ENCODE results near the gene COX17. TPM values are rescaled to one million over a fixed set of nuclear protein-coding genes. Genes with fewer than 3 reads are reported as not detected.

The COX17 gene
- total and polyA plus RNA-seq, 11 donors: 73.8 to 728 (median 113) TPM

GRCh38 chr3:119663885-119664284 lies 13.3 kb downstream of the COX17 start:
- peak overlapping the region; percentile 87 to 99 (median 96) for H3K27ac ChIP-seq
- WGBS, 4 donors: 83 to 89% (median 86%) methylated on average over 2 of the region's 2 CpGs
- DNase-seq: no peak
- peaks cover 0 to 16% (median 7%) of the 10 kb centered on the region in 9 donors for H3K36me3 ChIP-seq
- no peak for ATAC-seq
- H3K4me3 ChIP-seq: no peak overlapping the region
- TF ChIP-seq CTCF (IDR thresholded peaks at IDR 0.05): no peak
- peaks cover 0 to 65% (median 29%) of the 10 kb centered on the region in 12 donors for H3K4me1 ChIP-seq
- intact Hi-C loops (cut with DNase I): loop anchor here in 1 of 10 donors (5.0 kb wide), 1 partner anchor 82 kb away; no protein-coding TSS in a partner anchor
- no peaks in the 10 kb centered on the region for H3K9me3 ChIP-seq
- no peaks in the 10 kb centered on the region for H3K27me3 ChIP-seq

GRCh38 chr3:119662604-119663373 lies 14.4 kb downstream of the COX17 start:
- 41 to 59% (median 48%) methylated on average over 1 of the region's 1 CpG for WGBS, 4 donors
- Histone ChIP-seq H3K36me3 (peaks cover 0 to 6% (median under 1%) of the 10 kb centered on the region in 9 donors), H3K27ac (peak overlapping the region; percentile 87 to 99 (median 96)), H3K27me3 (no peaks in the 10 kb centered on the region), H3K9me3 (no peaks in the 10 kb centered on the region), H3K4me3 (peak overlapping the region in 3 of 12 donors; percentile 14 to 22 (median 18)), H3K4me1 (peaks cover 0 to 70% (median 29%) of the 10 kb centered on the region in 12 donors)
- TF ChIP-seq CTCF (IDR thresholded peaks at IDR 0.05) (peak in 4 of 12 donors; percentile 8 to 23 (median 17)), POLR2A (IDR thresholded peaks at IDR 0.05) (peak in 1 of 2 donors; percentile 22)
- ATAC-seq (no peak), DNase-seq (peak in 1 of 5 donors; percentile 30)
- intact Hi-C loops (cut with DNase I): loop anchor here in 1 of 10 donors (5.0 kb wide), 1 partner anchor 80 kb away; no protein-coding TSS in a partner anchor

- Histone ChIP-seq H3K36me3 (peaks cover 0 to 24% (median 12%) of the 10 kb centered on the region in 9 donors), H3K4me3 (peak within 1 kb of the TSS; percentile 29 to 75 (median 60)), H3K4me1 (peaks cover 0 to 74% (median 29%) of the 10 kb centered on the region in 12 donors), H3K27ac (peak within 1 kb of the TSS; percentile 87 to 99 (median 96)), H3K27me3 (no peaks in the 10 kb centered on the region), H3K9me3 (no peaks in the 10 kb centered on the region)
- TF ChIP-seq POLR2A (IDR thresholded peaks at IDR 0.05) (no peak), CTCF (IDR thresholded peaks at IDR 0.05) (no peak)
- intact Hi-C loops (cut with DNase I): loop anchor here in 1 of 10 donors (5.0 kb wide), 1 partner anchor 78 kb away; no protein-coding TSS in a partner anchor
- WGBS, 4 donors: 22 to 33% (median 25%) methylated on average over 9 of the region's 9 CpGs
- DNase-seq (peak in 4 of 5 donors; percentile 70 to 76 (median 76)), ATAC-seq (peak; percentile 81 to 90 (median 84))
Measured at GRCh38 chr3:119660474-119661440, 16.4 kb downstream of the COX17 start, which contains the start of gene POPDC2. Gene POPDC2, minus strand, starts transcription at chr3:119660589. Its CDS starts 166 bp downstream, at chr3:119660423.

Data from heart left ventricle (tissue), 16 donors.